Measurements from ENCODE around the gene NEGR1.

- TF ChIP-seq CTCF (IDR thresholded peaks at IDR 0.05; ENCODE audit: poor library complexity) (no peak), EZH2 (IDR thresholded peaks at IDR 0.05; ENCODE audit: borderline replicate concordance) (no peak)
Measured at GRCh38 chr1:71400050-71400449, 882.3 kb downstream of the NEGR1 start.

Data from hepatocyte (in vitro differentiated cells).